MG63 (cell line): ENCODE results near the gene FUZ. TPM values are rescaled to one million over a fixed set of nuclear protein-coding genes. Genes with fewer than 3 reads are reported as not detected.
A peak's percentile ranks its signal among the peaks of the same experiment; 100 is the strongest.

Experiments
- DNase-seq: peaks from one replicate; pipeline ENCODE4 v3.0.0-alpha.2; 2020
- H3K27me3 ChIP-seq: fragments of 250-450 bp; sonication (Bioruptor Pico); 2 replicates; pipeline ENCODE4 v1.5.1; 2020; ENCODE audit warnings: mild to moderate bottlenecking, moderate library complexity
- H3K36me3 ChIP-seq: fragments of 250-450 bp; sonication (Bioruptor Pico); 2 replicates; pipeline ENCODE4 v1.5.1; 2020; ENCODE audit warnings: mild to moderate bottlenecking, moderate library complexity
- H3K4me3 ChIP-seq: fragments of 250-450 bp; sonication (Bioruptor Pico); 2 replicates; pipeline ENCODE4 v1.5.1; 2020; ENCODE audit warnings: mild to moderate bottlenecking, moderate library complexity
- H3K9me3 ChIP-seq: fragments of 250-450 bp; sonication (Bioruptor Pico); 2 replicates; pipeline ENCODE4 v1.5.1; 2020; ENCODE audit warnings: mild to moderate bottlenecking, moderate library complexity
- total RNA-seq: library from RNA; depleted of rRNA; stranded (reverse); fragments of >200 nt; shearing (Covaris generic); gene quantifications from 2 replicates; pipeline ENCODE4 v1.2.3, GENCODE V29; 2014; ENCODE audit warnings: low replicate concordance

FUZ gene
- total RNA-seq, 1 experiment from 2014 or later, result 31.4 TPM

GRCh38 chr19:49782515-49782914, 30.6 kb downstream of the FUZ start:
- peaks cover 43% of the 10 kb centered on the region for H3K36me3 ChIP-seq
- H3K27me3 ChIP-seq, result no peaks in the 10 kb centered on the region
- no peak overlapping the region for H3K4me3 ChIP-seq
- no peak for DNase-seq
- no peaks in the 10 kb centered on the region for H3K9me3 ChIP-seq

DNA sequence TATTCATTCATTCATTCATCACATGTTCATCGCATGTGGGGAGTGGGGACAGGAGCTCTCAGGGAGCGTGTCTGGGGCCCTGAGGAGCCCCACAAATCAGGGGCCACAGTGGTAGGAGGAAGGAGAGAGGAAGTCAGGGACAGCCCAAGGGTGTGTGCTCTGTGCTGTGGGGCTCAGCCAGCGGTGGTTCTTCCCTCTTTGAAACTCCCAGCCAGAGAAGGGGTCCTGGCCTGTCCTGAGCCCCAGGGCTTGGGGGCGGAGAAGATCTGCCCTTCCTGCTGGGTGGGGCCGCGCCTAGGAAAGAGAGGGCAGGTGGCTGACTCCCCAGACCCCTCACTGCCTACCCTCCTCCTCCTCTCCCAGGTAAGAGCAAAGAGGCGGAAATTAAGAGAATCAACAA, 31.7 kb downstream of the FUZ start:
- Histone ChIP-seq H3K9me3 (no peaks in the 10 kb centered on the region), H3K27me3 (no peaks in the 10 kb centered on the region), H3K4me3 (no peak overlapping the region), H3K36me3 (peaks cover 46% of the 10 kb centered on the region)
- DNase-seq, result no peak

- Histone ChIP-seq H3K36me3 (peaks cover 44% of the 10 kb centered on the region), H3K9me3 (no peaks in the 10 kb centered on the region), H3K4me3 (no peak overlapping the region), H3K27me3 (no peaks in the 10 kb centered on the region)
- no peak for DNase-seq
These were observed 32.2 kb downstream of the FUZ start for GRCh38 chr19:49780861-49781260.

DNA sequence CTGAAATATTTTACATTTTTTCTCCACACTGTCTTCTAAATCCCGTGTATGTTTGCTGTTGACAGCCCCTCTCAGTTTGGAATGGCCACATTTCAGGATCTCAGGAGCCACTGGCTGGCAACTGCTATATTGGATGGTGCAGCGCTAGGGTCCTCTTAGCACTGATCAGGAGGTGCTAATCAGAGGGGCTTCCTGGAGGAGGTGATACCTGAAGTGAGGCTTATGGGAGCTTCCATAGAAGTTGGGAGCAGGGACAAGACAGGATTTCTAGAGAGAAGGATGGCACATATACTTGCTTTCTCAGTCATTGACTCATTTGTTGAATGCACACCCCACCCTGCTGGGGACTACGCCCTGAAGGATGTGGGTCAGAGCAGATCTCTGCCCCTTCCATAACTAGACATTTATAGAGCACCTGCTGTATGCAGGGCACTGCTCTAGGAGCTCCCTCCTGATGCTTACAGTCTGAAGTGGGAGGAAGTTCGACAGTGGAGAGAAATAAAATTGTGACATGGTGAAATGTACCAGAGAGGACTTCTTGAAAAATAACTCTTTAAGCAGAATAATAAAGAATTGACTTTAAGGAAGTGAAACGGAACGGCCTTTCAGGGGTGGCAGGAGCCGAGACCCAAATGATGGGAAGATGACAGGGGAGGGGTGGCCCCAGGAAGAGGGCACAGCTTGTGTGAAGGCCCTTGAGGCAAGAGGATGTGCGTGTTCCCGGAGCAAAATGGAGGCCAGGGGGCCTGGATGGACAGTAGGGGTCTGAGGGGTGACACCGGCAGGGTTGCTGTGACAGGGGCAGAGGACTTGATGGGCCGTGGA, 33.1 kb downstream of the FUZ start:
- DNase-seq, result no peak
- H3K36me3 ChIP-seq, result peaks cover 46% of the 10 kb centered on the region
- no peaks in the 10 kb centered on the region for H3K9me3 ChIP-seq
- H3K4me3 ChIP-seq, result no peak overlapping the region
- no peaks in the 10 kb centered on the region for H3K27me3 ChIP-seq

GRCh38 chr19:49776371-49776764, 36.7 kb downstream of the FUZ start:
- Histone ChIP-seq H3K9me3 (no peaks in the 10 kb centered on the region), H3K4me3 (no peak overlapping the region), H3K36me3 (peaks cover 32% of the 10 kb centered on the region), H3K27me3 (no peaks in the 10 kb centered on the region)
- DNase-seq, result no peak

- peaks cover 32% of the 10 kb centered on the region for H3K36me3 ChIP-seq
- no peaks in the 10 kb centered on the region for H3K9me3 ChIP-seq
- no peak overlapping the region for H3K4me3 ChIP-seq
- no peak for DNase-seq
- H3K27me3 ChIP-seq, result no peaks in the 10 kb centered on the region
These were observed 37.2 kb downstream of the FUZ start for GRCh38 chr19:49775742-49776370.

DNA sequence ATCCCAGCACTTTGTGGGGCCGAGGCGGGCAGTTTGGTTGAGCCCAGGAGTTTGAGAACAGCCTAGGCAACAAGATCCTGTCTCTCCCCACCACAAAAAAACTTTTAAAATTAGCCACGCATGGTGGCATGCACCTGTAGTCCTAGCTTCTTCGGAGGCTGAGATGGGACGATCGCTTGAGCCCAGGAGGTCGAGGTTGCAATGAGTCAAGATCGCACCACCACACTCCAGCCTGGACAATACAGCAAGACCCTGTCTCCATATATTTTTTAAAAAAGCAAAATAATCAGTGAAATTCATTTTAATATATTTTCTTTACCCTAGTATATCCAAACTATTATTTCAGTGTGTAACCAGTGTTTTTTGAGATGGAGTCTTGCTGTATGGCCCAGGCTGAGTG, 38.1 kb downstream of the FUZ start:
- H3K9me3 ChIP-seq, result no peaks in the 10 kb centered on the region
- peaks cover 36% of the 10 kb centered on the region for H3K36me3 ChIP-seq

DNA sequence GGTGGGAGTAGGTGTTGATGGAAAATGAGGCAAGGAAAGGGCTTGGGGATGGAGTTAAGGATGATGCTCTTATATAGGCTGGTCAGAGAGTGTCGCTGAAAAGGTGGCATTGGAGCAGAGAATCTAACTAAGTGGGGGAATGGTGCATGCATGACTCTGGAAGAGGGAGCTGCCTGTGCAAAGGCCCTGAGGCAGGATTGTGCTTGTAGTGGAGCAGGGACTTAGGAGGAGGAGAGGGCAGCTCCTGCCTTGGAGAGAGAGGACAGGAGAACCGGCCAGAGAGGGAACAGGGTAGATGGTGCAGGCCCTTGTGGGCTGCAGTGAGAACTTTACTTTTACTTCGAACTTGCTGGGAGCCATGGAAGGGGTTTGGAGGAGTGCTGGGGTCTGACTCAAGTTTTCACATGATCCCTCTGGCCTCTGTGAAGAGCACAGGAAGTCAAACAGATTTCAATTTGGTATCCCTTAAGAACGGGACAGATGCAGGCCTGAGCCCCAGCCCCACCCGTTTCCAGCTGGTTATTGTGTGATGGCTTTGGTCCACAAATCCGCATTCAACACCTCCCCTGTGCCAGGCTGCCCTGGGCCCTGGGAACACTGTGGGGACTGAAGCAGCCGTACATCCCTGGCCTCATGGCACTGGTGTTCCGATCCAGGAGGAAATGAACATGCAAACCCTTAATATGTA, 39.3 kb downstream of the FUZ start:
- no peaks in the 10 kb centered on the region for H3K9me3 ChIP-seq
- no peak for DNase-seq
- peaks cover 42% of the 10 kb centered on the region for H3K36me3 ChIP-seq
- H3K27me3 ChIP-seq, result no peaks in the 10 kb centered on the region
- H3K4me3 ChIP-seq, result no peak overlapping the region

More for the DNA sequence above, 38.1 kb downstream of the FUZ start:
- no peak overlapping the region for H3K4me3 ChIP-seq
- no peaks in the 10 kb centered on the region for H3K27me3 ChIP-seq
- no peak for DNase-seq

DNA sequence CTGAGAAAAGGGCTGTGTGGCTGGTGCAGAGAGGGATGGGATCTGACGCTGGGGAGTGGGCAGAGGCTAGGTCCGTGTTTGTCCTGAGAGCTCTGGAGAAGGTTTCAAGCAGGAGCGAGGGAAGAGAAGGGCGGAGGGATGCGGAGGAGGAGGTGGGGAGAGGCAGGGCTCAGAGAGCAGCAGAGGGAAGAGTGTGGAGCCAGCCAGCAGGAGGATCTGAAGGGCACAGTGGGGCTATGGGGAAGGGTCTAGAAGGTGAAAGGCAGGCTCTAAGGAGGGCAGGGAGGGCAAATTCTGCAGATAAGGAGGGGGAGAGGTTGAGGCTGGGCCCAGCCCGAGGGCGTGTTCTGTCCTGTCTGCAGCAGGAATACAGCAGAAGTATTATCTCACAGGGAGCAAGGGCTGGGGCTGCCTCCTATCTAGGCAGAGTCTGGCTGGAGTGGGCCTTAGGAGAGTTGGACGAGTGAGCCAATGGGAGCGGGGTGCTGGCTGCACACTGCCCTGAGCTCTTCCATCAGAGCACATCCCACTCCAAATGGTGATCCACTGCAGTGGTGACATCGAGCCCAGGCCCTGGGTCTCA, 40.2 kb downstream of the FUZ start:
- Histone ChIP-seq H3K4me3 (no peak overlapping the region), H3K9me3 (no peaks in the 10 kb centered on the region), H3K27me3 (no peaks in the 10 kb centered on the region), H3K36me3 (peaks cover 43% of the 10 kb centered on the region)
- DNase-seq, result no peak

GRCh38 chr19:49771674-49772139, 41.4 kb downstream of the FUZ start:
- H3K27me3 ChIP-seq, result no peaks in the 10 kb centered on the region
- peaks cover 42% of the 10 kb centered on the region for H3K36me3 ChIP-seq
- no peak overlapping the region for H3K4me3 ChIP-seq
- no peak for DNase-seq
- no peaks in the 10 kb centered on the region for H3K9me3 ChIP-seq

DNA sequence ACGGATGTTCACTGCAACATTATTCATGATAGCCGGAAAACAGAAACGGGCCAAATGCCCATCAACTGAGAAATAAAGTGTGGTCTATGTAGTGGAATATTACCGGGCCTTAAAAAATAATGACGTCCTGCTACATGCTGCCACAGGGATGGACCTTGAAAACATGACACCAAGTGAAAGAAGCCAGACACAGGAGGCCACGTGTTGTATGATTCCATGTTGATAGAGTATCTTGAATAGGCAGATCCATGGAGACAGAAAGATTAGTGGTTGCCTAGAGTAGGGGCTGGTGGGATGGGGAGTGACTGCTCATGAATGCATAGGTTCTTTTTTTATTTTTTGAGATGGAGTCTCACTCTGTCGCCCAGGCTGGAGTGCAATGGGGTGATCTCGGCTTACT, 42.6 kb downstream of the FUZ start:
- no peaks in the 10 kb centered on the region for H3K9me3 ChIP-seq
- peaks cover 36% of the 10 kb centered on the region for H3K36me3 ChIP-seq
- H3K4me3 ChIP-seq, result no peak overlapping the region
- H3K27me3 ChIP-seq, result no peaks in the 10 kb centered on the region
- DNase-seq, result no peak

DNA sequence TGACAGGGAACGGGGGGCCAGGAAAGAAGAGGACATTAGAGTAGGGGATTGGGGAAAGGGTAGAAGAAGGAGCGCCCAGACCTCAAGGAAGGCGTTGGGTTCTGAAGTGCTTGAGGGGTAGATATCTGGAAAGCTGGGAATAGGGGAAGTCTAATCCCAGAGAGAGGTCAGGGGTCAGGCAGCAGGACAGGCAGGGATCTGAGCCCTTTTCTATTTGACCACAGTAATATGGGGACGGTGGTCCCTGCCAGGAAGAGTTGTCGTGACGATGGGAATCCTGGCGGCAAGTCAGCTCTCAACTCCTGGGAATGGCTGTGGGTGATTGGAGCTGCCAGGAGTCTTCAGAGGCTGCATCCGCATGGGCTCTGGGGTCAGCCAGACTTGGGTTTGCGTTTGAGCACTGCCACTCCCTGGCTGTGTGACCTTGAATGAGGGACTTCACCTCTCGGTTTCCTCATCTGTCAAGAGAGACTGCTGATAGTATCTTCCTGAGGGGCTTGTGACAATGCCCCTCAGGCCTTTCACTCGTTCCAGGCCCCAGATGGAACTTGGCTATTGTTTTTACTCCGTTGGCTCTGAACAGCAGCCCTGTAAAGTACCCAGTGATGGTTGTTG, 45.0 kb downstream of the FUZ start:
- no peaks in the 10 kb centered on the region for H3K9me3 ChIP-seq
- H3K4me3 ChIP-seq, result peak overlapping the region; percentile 98
- H3K27me3 ChIP-seq, result no peaks in the 10 kb centered on the region
- H3K36me3 ChIP-seq, result peaks cover 23% of the 10 kb centered on the region
- no peak for DNase-seq

GRCh38 chr19:49767381-49767780, 45.7 kb downstream of the FUZ start:
- peak overlapping the region; percentile 98 for H3K4me3 ChIP-seq
- H3K27me3 ChIP-seq, result no peaks in the 10 kb centered on the region
- DNase-seq, result no peak
- peaks cover 23% of the 10 kb centered on the region for H3K36me3 ChIP-seq
- H3K9me3 ChIP-seq, result no peaks in the 10 kb centered on the region

GRCh38 chr19:49766930-49767299, 46.2 kb downstream of the FUZ start, which contains the start of gene AP2A1:
TSS of gene AP2A1 (plus strand) at chr19:49767001. CDS start at chr19:49767134, 133 bp downstream.
- Histone ChIP-seq H3K27me3 (no peaks in the 10 kb centered on the region), H3K9me3 (no peaks in the 10 kb centered on the region), H3K36me3 (peaks cover 23% of the 10 kb centered on the region), H3K4me3 (peak within 1 kb of the TSS; percentile 98)
- no peak for DNase-seq

- H3K4me3 ChIP-seq, result peak overlapping the region; percentile 42
- H3K9me3 ChIP-seq, result no peaks in the 10 kb centered on the region
- H3K27me3 ChIP-seq, result no peaks in the 10 kb centered on the region
- DNase-seq, result peak; percentile 100
- H3K36me3 ChIP-seq, result peaks cover 19% of the 10 kb centered on the region
These were observed 46.8 kb downstream of the FUZ start for GRCh38 chr19:49766007-49766929.

DNA sequence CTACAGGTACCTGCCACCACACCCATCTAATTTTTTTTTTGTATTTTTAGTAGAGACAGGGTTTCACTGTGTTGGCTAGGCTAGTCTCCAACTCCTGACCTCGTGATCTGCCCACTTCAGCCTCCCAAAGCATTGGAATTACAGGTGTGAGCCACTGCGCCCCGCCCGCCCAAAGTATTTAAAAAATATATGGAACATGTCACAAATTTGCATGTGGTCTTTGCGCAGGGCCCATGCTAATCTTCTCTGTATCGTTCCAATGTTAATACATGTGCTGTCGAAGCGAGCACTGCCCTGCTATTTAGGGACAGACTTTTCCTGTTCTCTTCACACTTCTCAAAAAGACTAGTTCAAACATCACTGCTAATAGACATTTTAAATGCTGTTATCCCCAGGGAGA, 48.8 kb downstream of the FUZ start:
- Histone ChIP-seq H3K36me3 (peaks cover 10% of the 10 kb centered on the region), H3K27me3 (no peaks in the 10 kb centered on the region), H3K9me3 (no peaks in the 10 kb centered on the region), H3K4me3 (no peak overlapping the region)
- DNase-seq, result no peak
